Upper lobe of left lung (tissue), 4 donors: ENCODE measurements around the gene TRIM38.

Experiments
- CTCF ChIP-seq, 6 experiments: fragments of 450-650 bp in 4 of 6; fragments of 200-600 bp in 2 of 6; sonication (generic) in 2 of 6; IDR thresholded peaks; one replicate each; pipeline ENCODE4 v1.5.1; 2016 to 2019; ENCODE audit warnings: antibody characterized with exemption in 6 of 6
- EP300 ChIP-seq, 4 donors: sonication (generic); formaldehyde crosslinking; IDR thresholded peaks; one replicate each; pipeline ENCODE4 v1.5.1; 2017; ENCODE audit warnings: antibody characterized with exemption in 4 of 4, control low read depth in 2 of 4
- POLR2A ChIP-seq, 4 donors: fragments of 450-650 bp; IDR thresholded peaks; one replicate each; pipeline ENCODE4 v1.5.1; 2016 to 2017; ENCODE audit warnings: antibody characterized with exemption in 4 of 4, mild to moderate bottlenecking in 2 of 4
- POLR2AphosphoS5 ChIP-seq, 2 donors: sonication (generic); formaldehyde crosslinking; IDR thresholded peaks; one replicate each; pipeline ENCODE4 v1.5.1; 2017; ENCODE audit warnings: antibody characterized with exemption in 2 of 2

DNA sequence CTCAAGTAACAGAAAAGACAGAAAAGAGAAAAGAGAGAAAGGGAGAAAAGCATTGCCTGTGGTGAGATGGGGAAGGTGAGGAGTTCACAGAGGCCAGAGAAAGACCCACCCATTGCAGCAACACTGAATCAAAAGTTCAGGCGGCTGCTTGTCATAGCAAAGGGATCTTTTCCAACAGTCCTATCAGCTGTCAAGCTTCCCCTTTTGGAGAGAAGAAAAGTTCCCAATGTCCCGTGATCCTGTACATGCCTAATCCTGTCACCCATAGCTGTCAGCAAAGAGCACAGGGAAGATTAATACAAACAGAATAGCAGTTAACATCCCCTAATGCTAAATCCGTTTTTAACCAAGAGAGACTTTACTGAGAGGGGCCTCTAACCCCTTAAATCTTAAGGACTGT is 8.9 kb upstream of the TRIM38 start:
- TF ChIP-seq CTCF (IDR thresholded peaks at IDR 0.05) (no peak), POLR2A (IDR thresholded peaks at IDR 0.05) (no peak), POLR2AphosphoS5 (IDR thresholded peaks at IDR 0.05) (no peak), EP300 (IDR thresholded peaks at IDR 0.05) (no peak)
